HG02642 (cell line): ENCODE results near the gene RASAL2.
"Not testable (repeated sequence)": the region's sequence is repeated elsewhere in the genome, so short reads cannot be mapped to it uniquely, and the experiment has no call there.

Experiments
- ATAC-seq: cut with Tn5 transposase; IDR thresholded peaks from one replicate; pipeline ENCODE4 v1.9.1; 2021; ENCODE audit warnings: mild to moderate bottlenecking; ENCODE audit not compliant: unreplicated experiment, poor library complexity

Gene RASAL2

DNA sequence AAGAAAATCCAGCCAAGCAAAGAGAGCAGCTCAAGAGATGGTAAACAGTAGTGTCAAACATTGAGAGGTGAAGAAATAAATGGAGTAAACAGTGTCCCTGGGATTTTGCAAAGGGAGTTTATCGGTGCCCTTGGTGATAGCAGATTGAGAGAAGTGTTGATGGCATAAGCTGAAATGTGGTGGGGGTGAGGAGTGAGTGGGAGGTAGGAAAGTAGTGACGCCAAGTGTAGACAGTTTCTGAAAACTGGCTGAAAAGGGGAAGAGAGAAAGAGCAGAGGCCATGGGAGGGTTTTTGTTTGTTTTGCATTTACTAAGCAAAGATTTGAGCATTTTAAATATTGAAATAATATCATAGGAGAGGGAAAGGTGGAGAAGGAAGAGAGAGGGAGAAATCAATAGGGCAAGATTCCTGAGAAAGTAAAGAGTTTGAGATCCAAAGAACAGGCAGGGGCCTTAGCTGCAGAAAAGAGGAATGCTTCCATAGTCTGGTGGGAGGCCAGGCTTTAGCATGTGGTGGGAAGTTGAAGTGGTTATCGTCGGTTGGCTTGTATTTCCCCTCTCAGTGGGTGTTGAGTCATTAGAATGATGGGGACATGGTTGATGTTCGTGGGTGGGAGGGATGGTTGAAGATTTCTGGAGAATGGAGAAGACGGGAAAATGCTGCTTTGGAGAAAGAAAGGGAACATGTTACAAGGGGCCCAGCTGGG, 26.8 kb upstream of the RASAL2 start:
- ATAC-seq: peak; percentile 97

DNA sequence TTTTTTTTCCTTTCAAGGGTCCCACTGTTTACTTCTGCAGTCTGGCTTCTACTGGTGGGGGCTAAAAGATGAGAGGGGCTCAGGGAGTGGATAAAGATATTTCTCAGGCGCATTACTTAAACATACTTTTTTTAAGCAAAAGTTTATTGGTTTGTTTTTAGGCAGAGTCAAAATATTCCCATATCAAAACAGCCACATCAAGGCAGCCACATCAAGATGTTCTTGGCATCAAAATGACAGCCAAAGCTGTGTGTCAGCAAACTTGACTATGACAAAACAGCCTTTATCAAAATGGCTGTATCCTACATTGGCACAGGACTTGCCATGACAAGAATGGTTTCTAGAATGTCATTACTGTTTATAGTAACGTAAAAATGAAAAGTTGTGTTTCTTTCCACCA, 22.1 kb upstream of the RASAL2 start:
- ATAC-seq: no peak

DNA sequence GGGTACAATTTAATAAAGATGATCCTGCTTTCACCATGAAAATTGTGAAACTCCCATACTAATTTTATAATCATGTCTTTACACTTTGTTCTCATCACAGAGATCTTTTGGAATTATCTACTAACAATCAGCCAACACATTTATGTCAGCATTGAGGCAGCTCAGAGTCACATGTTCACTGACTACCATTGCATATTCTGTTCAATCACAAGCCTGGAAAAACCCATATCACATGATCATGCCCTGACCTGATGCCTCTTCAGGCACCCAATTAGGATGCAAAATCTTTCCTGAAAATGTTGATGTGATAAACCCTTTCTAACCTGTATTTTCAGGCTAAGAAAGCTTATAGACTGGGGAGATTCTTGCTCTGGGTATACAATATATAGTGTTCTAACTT, 21.6 kb upstream of the RASAL2 start:
- no peak for ATAC-seq

DNA sequence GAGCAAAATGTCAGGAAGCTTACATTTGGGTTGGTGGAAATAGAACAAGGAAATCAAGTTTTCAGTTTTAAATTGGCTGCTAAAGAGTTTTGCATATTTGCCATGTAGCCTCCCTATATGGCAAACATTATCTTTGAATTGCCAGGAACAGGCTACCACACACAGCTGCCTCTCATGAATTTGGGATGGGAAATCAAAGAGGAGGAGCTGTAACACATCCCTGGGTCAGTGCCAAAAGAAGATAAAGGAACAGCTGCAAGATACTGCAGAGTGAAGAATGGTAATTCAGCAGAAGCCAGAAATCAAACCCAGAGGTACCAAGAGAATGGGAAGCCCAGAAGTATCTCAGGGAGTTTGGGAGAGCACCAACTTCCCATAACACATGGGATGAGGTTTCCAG, 18.6 kb upstream of the RASAL2 start:
- ATAC-seq: no peak

DNA sequence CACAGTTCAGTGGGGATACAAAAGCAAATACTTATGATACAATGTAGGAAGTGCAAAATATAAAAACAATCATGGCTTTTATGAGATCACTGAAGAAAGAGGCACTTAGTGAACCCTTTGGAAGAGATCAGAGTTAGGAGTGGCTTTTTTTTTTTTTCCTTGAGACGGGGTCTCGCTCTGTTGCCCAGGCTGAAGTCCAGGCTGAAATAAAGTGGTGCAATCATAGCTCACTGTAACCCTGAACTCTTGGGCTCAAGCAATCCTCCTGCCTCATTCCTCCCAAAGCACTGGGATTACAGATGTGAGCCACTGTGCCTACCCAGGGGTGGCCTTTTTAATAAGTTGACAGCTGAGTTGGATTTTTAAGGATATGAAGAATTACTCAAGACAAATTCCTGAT, 17.3 kb upstream of the RASAL2 start:
- no peak for ATAC-seq

DNA sequence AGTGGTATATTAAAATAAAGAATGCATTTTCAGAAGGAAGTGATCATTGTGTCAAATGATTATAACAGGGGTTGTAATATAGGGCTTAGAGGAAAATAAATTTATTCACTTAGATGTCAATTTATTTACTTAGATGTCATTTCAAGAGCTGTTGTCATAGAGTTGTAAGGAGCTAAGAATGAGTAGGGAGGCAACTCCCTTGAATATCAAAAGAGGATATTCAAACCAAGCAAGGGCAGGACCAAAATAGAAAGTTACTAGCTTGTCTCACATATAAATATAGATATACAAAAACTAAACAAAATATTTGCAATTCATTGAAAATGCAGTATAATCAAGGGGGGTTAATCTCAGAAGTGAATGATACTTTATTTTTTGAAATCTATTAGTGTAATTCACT, 16.0 kb upstream of the RASAL2 start:
- ATAC-seq: no peak

DNA sequence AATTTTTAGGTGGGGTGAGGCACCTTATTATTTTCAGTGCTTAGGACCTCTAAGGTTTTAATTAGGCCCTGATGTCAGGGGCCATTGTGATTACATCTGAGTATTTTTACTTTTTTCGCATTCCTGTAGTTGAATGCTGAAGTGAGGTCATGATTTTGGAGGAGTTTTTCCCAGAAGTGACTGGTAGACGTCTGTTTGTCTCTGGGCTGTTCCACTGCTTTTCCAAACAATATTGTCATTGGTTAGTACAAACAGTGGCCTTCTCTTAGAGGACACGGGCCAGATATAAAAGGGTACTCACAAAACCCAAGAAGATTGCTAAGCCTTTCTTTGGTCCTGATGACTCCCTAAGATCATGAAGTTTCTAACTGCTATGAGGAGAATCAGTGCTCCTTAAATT, 7.6 kb upstream of the RASAL2 start:
- ATAC-seq: no peak

DNA sequence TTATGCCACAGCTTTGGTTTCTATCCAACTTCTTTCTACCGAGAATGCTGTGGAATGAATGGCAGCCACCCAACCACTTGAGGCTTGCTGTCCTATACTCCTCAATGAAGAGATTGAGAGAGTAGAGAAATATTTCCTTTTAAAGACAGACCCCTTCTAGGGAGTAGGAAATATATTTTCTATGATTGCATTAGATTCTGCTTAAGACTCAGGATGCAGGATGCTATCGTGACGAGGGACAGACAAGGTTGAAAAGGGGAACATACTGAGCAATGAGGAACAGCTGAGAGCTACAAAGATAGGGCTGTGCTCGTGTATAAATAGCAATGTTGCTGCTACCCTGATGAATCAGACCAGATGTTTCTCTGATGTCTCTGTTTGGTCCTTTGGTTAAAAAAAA, 7.1 kb upstream of the RASAL2 start:
- ATAC-seq: no peak

DNA sequence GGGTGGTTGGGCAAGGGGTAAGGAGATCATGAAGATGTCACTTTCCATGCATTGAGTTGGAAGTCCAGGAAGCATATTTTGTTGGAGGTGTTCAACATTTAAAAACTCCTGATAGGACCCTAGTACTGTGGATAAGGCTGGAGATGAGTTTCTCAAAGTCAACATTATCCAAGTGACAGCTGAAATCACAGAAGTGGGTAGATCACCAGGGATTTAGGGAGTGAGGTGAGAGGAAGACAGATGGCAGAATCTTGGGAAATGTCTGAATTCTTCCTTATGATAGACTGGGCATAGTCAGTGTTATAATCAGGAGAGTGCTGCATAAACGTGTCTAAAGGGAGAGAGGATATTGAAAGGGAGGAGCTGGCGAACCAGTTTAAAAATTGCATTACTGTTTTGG, 5.3 kb upstream of the RASAL2 start:
- ATAC-seq: no peak

DNA sequence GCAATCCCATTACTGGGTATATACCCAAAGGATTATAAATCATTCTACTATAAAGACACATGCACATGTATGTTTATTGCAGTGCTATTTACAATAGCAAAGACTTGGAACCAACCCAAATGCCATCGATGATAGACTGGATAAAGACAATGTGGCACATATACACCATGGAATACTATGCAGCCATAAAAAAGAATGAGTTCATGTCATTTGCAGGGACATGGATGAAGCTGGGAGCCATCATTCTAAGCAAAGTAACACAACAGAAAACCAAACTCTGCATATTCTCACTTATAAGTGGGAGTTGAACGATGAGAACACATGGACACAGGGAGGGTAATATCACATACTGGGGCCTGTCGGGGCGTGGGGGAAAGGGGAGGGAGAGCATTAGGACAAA, 2.5 kb upstream of the RASAL2 start:
- not testable (repeated sequence) for ATAC-seq

DNA sequence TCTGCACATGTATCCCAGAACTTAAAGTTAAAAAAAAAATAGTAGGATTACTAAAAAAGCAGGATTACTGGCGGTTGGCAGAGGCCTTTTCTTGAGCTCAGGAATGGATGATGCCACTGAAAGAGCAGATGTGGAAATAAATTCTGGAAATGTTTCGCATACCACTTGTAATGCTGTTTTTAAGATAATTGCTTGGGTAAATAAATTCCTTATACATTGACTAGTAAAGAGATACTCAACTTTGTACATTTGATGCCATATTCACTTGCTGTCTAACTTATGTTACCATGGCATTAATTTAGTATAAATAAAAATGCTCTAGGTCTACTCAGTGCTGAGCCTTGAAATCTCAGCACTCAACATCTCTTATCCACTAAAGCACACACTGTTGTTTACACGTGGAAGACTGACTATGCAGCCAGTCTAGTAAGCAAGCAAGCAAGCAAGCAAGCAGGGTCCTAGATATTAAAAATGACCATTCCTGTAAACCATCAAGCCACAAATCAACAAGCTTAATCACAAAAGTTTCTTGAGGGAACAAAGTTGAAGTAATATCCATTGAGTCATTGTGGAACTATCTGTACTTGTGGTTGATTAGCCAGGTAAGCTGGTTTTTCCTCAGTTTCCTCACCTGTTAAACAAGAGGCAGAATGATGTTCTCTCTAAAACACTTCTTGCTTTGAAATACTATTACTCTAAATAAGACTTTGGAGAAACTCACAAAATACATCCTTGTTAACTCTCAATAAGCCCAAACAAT, 1.7 kb upstream of the RASAL2 start:
- no peak for ATAC-seq

DNA sequence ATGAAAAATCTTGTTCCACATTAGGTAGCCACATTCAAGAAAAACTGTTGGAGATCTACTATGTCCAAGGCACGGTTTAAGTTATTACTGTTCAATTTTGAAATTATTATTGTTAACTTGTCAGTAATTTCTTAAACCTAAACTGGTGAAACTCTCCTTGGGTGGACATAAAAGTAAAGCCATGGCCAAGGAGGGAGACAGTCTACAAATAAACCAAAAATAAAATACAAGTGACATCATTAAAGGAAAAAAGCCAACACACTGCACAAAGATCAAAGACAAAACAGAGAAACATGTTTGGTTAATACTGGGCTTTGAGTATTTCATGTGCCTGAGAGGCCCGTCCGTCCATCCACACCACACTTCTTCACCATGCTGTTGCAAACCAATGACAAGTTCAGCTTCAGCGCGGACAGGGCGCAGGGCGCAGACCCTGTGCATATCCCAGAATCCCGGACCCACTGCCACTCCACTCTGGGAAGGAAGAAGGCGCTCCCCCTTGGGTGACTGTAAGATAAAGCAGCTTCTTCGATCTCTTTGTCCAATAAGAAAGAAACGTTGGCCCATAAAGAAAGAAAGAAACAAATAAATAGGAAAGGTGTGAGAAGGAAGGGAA, 918 bp upstream of the RASAL2 start:
- no peak for ATAC-seq

DNA sequence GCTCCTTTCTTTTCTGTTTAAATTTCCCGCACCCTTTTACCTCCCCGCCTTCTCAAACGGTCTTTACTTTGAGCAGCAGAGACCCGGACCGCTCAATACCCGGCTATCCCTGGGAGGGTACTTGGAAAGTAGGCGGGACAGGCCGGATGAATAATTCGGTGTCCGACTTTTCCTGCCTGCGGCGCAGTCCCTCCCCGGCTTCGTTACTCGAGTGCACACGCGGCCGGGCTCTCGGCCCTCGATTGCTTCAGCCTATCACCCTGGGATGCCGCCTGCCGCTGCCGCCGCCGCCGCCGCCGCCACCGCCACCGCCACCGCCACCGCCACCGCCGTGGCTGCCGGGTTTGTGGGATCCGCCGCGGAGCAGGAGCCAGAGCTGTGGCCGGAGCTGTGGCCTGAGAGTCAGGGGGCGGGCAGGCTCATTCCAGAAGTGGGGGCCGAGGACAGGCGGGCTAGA, 382 bp upstream of the RASAL2 start:
- peak; percentile 87 for ATAC-seq

DNA sequence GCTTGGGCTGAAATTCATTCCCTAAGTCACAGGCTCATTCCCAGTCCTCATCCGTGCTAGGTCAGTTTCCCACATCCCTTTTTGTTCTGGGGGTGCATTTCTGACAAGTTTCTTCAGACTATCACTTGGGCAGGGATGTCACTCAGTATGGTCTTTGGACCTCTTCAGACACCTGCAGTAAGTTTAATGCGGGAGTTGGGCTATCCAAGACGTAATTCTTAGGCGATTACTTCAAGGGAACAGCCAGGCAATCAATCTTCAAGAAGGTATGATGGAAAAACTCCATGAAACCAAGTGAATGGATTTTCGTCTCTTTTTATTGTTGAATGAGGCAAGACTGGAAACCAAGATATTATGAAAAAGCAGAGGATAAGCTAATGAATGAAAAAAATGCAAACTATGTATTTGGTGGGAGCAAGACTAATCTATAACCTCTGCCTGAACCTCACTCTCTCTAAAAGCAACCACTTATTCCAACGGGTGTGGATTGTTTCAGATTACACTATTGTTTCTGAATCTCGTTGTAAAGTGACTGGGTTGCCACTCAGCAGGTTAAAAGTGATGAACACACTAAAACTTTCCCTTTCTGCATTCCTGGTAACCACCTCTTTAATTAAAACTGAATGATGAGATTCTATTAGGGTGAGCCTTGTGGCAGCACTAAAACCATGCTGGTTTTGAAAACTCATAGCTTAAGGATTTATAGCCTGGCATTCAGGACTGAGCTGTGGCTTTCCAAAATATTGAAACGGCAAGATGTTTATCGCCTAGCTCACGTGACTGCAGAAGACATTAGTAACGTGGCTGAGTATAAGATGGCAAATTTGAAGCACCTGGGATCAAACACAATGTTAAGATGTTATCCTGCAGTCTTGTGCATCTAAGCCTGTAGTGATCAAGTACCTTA, 1.1 kb downstream of the RASAL2 start:
- no peak for ATAC-seq

DNA sequence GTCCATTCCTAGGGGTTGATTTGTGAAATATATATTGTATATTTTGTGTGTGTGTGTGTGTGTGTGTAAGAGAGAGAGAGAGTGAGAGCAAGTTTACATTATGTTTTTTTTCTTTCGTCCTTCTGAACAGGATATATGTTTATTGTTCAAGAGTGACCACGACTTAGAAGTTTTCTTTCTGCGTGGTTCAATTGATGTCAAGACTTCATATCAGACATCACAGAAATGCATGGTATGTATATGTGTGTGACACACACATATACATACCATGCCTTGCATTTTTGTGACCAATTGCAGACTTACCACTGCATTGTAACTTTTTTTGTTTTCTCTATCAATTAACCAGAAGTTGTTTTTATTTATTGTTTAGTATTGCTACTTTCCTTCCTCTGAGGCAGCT, 2.5 kb downstream of the RASAL2 start:
- no peak for ATAC-seq

DNA sequence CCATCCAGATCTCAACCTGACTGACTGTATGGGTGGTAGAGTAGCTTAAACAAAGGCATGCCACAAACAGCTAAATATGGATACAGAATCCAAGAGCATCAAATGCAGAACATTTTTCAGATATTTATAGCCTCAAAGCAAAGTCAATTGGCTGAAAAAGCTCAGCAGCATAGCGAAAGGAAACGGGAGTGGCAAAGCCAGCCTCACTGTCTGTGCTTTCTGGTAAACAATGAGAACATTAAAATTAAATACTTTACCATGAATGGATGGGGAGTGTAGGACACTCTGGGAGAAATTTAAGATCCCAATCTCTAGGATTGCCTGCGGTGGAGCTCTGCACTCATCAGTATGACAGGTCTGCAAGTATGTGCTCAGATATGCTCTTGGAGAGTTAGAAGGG, 4.4 kb downstream of the RASAL2 start:
- no peak for ATAC-seq

DNA sequence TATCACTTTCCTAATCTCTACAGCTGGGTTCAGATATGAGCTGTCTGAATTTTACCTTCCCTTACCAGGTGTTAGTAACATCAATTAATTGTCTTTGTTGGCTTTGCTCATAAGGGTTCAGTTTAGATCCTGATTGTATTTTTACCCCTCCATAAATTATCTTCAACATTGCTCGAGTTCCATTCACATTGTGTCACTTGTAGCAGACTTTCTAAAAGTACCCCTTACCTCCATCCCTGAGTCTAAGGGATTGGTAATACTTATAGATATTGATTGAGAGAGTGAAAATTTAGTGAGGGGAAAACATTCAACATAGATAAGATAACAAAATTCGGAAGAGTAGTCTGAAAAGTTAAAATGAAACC, 7.3 kb downstream of the RASAL2 start:
- ATAC-seq: no peak

DNA sequence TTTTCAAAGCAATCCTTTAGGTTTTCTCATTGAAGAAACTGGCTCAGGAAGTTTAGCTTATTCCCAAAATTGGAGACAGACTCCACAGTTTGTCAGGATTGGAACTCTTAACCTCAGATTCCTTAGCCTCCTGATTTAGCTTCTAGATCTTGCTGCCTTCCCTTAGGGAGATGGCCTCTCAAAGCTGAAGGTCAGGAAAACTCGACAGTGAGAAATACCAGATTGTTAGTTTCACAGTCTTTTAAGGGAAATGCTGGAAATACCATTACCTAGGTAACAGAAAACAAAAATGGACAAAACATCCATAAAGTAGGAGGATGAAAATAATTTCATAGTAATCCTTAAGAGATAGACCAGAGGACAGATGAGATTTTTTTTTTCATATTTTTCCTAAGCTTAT, 7.8 kb downstream of the RASAL2 start:
- no peak for ATAC-seq

DNA sequence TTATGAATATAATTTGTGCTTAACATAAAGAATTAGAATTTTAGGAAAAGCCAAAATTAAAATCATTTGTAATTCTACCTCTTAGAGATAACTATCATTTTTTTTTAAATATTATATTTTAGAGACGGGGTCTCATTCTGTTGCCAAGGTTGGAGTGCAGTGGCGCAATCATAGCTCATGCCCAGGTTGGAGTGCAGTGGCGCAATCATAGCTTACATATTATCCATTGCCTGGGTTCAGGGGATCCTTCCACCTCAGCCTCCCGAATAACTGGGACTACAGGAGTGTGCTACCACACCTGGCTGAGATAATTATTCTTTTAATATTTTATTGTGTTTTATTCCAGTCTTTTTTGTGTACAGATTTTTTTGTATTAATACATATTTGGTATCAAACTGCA, 8.3 kb downstream of the RASAL2 start:
- no peak for ATAC-seq

DNA sequence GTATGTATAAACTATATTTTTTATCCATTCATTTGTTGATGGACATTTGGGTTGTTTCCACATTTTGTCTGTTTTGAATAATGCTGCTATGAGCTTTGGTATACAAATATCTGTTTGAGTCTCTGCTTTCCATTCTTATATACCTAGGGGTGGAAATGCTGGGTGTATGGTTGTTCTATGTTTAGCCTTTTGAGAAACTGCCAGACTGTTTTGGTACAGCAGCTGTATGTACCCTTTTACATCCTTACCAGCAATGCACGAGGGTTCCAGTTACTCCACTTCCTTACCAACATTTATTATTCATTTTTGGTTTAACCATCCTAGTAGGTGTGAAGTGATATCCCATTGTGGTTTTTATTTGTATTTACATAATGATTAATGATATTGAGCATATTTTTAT, 13.9 kb downstream of the RASAL2 start:
- ATAC-seq: no peak
